ENCODE results near the gene NBEA. TPM values are rescaled to one million over a fixed set of nuclear protein-coding genes. Genes with fewer than 3 reads are reported as not detected.

The NBEA gene
- total RNA-seq, 1 experiment from 2014 or later = 4.1 TPM

DNA sequence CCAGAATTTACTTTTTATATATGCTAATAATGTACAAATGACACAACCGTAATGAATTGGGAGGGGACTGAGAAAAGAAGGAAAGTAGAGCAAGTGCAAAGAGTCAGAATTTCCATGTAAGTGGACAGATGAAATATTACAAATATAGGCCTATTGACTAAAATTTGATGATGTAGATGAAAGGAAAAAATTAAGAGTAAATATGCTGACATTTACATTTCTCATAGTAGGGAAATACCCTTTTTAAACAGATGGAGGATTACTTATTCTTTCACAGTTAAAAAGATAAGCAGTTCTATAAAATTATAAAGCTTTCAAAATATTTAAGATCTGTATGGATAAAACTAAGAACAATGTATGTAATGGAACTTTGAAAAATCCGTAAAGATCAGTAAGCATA lies 185.4 kb downstream of the NBEA start:
- intact Hi-C loops (cut with micrococcal nuclease) = no loop called here
- CTCF ChIA-PET = no interaction called here
- Histone ChIP-seq H3K9ac (ENCODE audit: low read length) (no peak overlapping the region), H3K79me2 (ENCODE audit: insufficient read depth, low read length) (no peaks in the 10 kb centered on the region), H3K4me1 (ENCODE audit: control insufficient read depth in 1 of 2, insufficient read depth in 2 of 2, low read length in 2 of 2) (no peaks in the 10 kb centered on the region), H3K9me2 (ENCODE audit: insufficient read depth) (no peaks in the 10 kb centered on the region), H3K4me2 (ENCODE audit: low read length) (no peak overlapping the region), H3K9me3 (ENCODE audit: control insufficient read depth in 1 of 2, insufficient read depth in 1 of 2, low read depth in 1 of 2, low read length in 2 of 2) (no peaks in the 10 kb centered on the region), H4K20me1 (ENCODE audit: insufficient read depth) (no peaks in the 10 kb centered on the region), H3K27me3 (ENCODE audit: insufficient read depth, low read length) (no peaks in the 10 kb centered on the region), H3K36me3 (ENCODE audit: control insufficient read depth in 1 of 2, insufficient read depth in 2 of 2, low read length in 2 of 2) (no peaks in the 10 kb centered on the region), H2AFZ (ENCODE audit: low read depth, low read length, poor library complexity, severe bottlenecking) (no peak overlapping the region), H3K27ac (ENCODE audit: low read depth, low read length) (no peak overlapping the region), H3K4me3 (replicated peaks in 1 of 2; ENCODE audit: low read depth in 1 of 2, low read length in 2 of 2) (no peak overlapping the region)
- ATAC-seq (no peak), DNase-seq (ENCODE audit: low read depth, low spot score) (no peak)
- no peak for TF ChIP-seq FOSL1 (IDR thresholded peaks at IDR 0.05; ENCODE audit: low read depth)
- TF ChIP-seq EZH2 (IDR thresholded peaks at IDR 0.05) = no peak
- no peak for TF ChIP-seq YY1 (IDR thresholded peaks at IDR 0.05; ENCODE audit: extremely low read depth, insufficient replicate concordance, low read depth, low read length)
- TF ChIP-seq CBX3 (IDR thresholded peaks at IDR 0.05; ENCODE audit: low read depth) = no peak
- TF ChIP-seq SIN3A (IDR thresholded peaks at IDR 0.05; ENCODE audit: low read depth) = no peak
- no peak for TF ChIP-seq SP1 (IDR thresholded peaks at IDR 0.05; ENCODE audit: low read depth)
- no peak for TF ChIP-seq EZH2phosphoT487 (IDR thresholded peaks at IDR 0.05; ENCODE audit: borderline replicate concordance)
- no peak for TF ChIP-seq RAD21 (IDR thresholded peaks at IDR 0.05; ENCODE audit: low read depth)
- TF ChIP-seq ELF1 (IDR thresholded peaks at IDR 0.05; ENCODE audit: borderline replicate concordance, low read depth) = no peak
- no peak for TF ChIP-seq TCF7L2 (IDR thresholded peaks at IDR 0.05; ENCODE audit: borderline replicate concordance, extremely low read depth, insufficient read depth, insufficient read length)
- no peak for TF ChIP-seq CEBPB (IDR thresholded peaks at IDR 0.05; ENCODE audit: low read depth)
- no peak for TF ChIP-seq ZNF274 (IDR thresholded peaks at IDR 0.05; ENCODE audit: low read depth, low read length)
- no peak for TF ChIP-seq SRF (IDR thresholded peaks at IDR 0.05; ENCODE audit: low read depth)
- TF ChIP-seq, protein P1, sequence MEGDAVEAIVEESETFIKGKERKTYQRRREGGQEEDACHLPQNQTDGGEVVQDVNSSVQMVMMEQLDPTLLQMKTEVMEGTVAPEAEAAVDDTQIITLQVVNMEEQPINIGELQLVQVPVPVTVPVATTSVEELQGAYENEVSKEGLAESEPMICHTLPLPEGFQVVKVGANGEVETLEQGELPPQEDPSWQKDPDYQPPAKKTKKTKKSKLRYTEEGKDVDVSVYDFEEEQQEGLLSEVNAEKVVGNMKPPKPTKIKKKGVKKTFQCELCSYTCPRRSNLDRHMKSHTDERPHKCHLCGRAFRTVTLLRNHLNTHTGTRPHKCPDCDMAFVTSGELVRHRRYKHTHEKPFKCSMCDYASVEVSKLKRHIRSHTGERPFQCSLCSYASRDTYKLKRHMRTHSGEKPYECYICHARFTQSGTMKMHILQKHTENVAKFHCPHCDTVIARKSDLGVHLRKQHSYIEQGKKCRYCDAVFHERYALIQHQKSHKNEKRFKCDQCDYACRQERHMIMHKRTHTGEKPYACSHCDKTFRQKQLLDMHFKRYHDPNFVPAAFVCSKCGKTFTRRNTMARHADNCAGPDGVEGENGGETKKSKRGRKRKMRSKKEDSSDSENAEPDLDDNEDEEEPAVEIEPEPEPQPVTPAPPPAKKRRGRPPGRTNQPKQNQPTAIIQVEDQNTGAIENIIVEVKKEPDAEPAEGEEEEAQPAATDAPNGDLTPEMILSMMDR (IDR thresholded peaks at IDR 0.05 in 2 of 3, conservative IDR thresholded peaks at IDR 0.05 in 1 of 3; ENCODE audit: borderline replicate concordance in 1 of 3, insufficient read depth in 1 of 3, low read depth in 2 of 3, low read length in 2 of 3) = no peak
- no TSS peak for BruUV-seq (replicated peaks)
- RAD21 ChIA-PET (ENCODE audit: low non-redundant PET in 1 of 2, low total read pairs in 2 of 2, uncharacterized antibody in 2 of 2, unreplicated experiment in 2 of 2) = no interaction called here
- POLR2A ChIA-PET = no interaction called here
